BE2C (cell line): ENCODE data around the gene NCR3LG1.

ENCODE experiments used
- DNase-seq: peaks from one replicate; pipeline ENCODE4 v3.0.0-alpha.2; 2020
- H3K27me3 ChIP-seq: fragments of 250-450 bp; sonication (Bioruptor Pico); 2 replicates; pipeline ENCODE4 v1.5.1; 2020; ENCODE audit warnings: mild to moderate bottlenecking
- H3K36me3 ChIP-seq: fragments of 250-450 bp; sonication (Bioruptor Pico); 2 replicates; pipeline ENCODE4 v1.5.1; 2020; ENCODE audit warnings: mild to moderate bottlenecking
- H3K4me1 ChIP-seq: fragments of 250-450 bp; sonication (Bioruptor Pico); 2 replicates; pipeline ENCODE4 v1.5.1; 2020
- H3K4me3 ChIP-seq: 2 replicates; pipeline ENCODE4 v1.5.1; 2011; ENCODE audit warnings: low read depth, low read length
- H3K9me3 ChIP-seq: fragments of 250-450 bp; sonication (Bioruptor Pico); 2 replicates; pipeline ENCODE4 v1.5.1; 2020
- CTCF ChIP-seq: IDR thresholded peaks from 2 replicates; pipeline ENCODE4 v1.5.1; 2012; ENCODE audit warnings: mild to moderate bottlenecking, low read depth, low read length

The NCR3LG1 gene

GRCh38 chr11:17389211-17389956 lies 37.8 kb downstream of the NCR3LG1 start:
- no peaks in the 10 kb centered on the region for H3K4me1 ChIP-seq
- no peaks in the 10 kb centered on the region for H3K9me3 ChIP-seq
- H3K36me3 ChIP-seq = no peaks in the 10 kb centered on the region
- peak; percentile 38 for TF ChIP-seq CTCF
- peak overlapping the region; percentile 53 for H3K4me3 ChIP-seq
- no peaks in the 10 kb centered on the region for H3K27me3 ChIP-seq
- DNase-seq = peak; percentile 73

- TF ChIP-seq CTCF = no peak
- Histone ChIP-seq H3K4me3 (peak overlapping the region; percentile 53), H3K27me3 (no peaks in the 10 kb centered on the region), H3K36me3 (no peaks in the 10 kb centered on the region), H3K4me1 (no peaks in the 10 kb centered on the region), H3K9me3 (no peaks in the 10 kb centered on the region)
- no peak for DNase-seq
Observed at GRCh38 chr11:17389957-17390649, 38.5 kb downstream of the NCR3LG1 start.

- no peak for DNase-seq
- H3K4me3 ChIP-seq = no peak overlapping the region
- no peaks in the 10 kb centered on the region for H3K27me3 ChIP-seq
- H3K36me3 ChIP-seq = no peaks in the 10 kb centered on the region
- no peaks in the 10 kb centered on the region for H3K9me3 ChIP-seq
- no peak for TF ChIP-seq CTCF
- no peaks in the 10 kb centered on the region for H3K4me1 ChIP-seq
Observed at GRCh38 chr11:17391493-17392355, 40.1 kb downstream of the NCR3LG1 start.

GRCh38 chr11:17392872-17393271 lies 41.3 kb downstream of the NCR3LG1 start:
- Histone ChIP-seq H3K4me1 (no peaks in the 10 kb centered on the region), H3K36me3 (no peaks in the 10 kb centered on the region), H3K27me3 (no peaks in the 10 kb centered on the region), H3K4me3 (no peak overlapping the region), H3K9me3 (no peaks in the 10 kb centered on the region)
- DNase-seq = no peak
- TF ChIP-seq CTCF = no peak

- no peak for DNase-seq
- Histone ChIP-seq H3K4me3 (no peak overlapping the region), H3K4me1 (no peaks in the 10 kb centered on the region), H3K36me3 (no peaks in the 10 kb centered on the region), H3K9me3 (no peaks in the 10 kb centered on the region), H3K27me3 (no peaks in the 10 kb centered on the region)
- TF ChIP-seq CTCF = no peak
Observed at GRCh38 chr11:17393472-17393871, 41.9 kb downstream of the NCR3LG1 start.
